H1 (cell line): Measurements from ENCODE around the gene KNDC1. TPM values are rescaled to one million over a fixed set of nuclear protein-coding genes. Genes with fewer than 3 reads are reported as not detected.

Source experiments
- CTCF ChIA-PET: fragments of 300-600 bp; sonication (Branson Sonifier 250); formaldehyde crosslinking; loops from one replicate; lab custom pipeline; 2021; ENCODE audit not compliant: partially characterized antibody; lab: Charles Lee
- POLR2A ChIA-PET: fragments of 300-600 bp; sonication (Branson Sonifier 250); formaldehyde crosslinking; loops from one replicate; lab custom pipeline; 2021; ENCODE audit warnings: inconsistent platforms; ENCODE audit not compliant: partially characterized antibody; lab: Charles Lee
- DNase-seq, 2 experiments: peaks; one replicate each; pipeline versions ENCODE4 v3.0.0 to v3.0.0-alpha.2; 2010 to 2022; ENCODE audit warnings: low spot score in 2 of 2, low read depth in 1 of 2, mixed read lengths in 1 of 2
- FAIRE-seq: peaks from 2 replicates; lab custom pipeline; 2011; peaks lifted over from hg19 to GRCh38; lab: Jason Lieb, UNC
- H2AFZ ChIP-seq: 2 replicates; pipeline ENCODE4 v1.8.1; 2012; ENCODE audit warnings: low read length, inconsistent platforms
- H2AK5ac ChIP-seq: 2 replicates; pipeline ENCODE4 v1.6.1; 2013; ENCODE audit warnings: low read depth, low read length
- H2BK120ac ChIP-seq: replicated peaks from 2 replicates; pipeline ENCODE3; 2013; ENCODE audit warnings: low read depth, low read length, inconsistent platforms
- H2BK12ac ChIP-seq: 2 replicates; pipeline ENCODE4 v1.6.1; 2013; ENCODE audit warnings: low read depth, low read length
- H2BK15ac ChIP-seq: 2 replicates; pipeline ENCODE4 v1.6.1; 2013; ENCODE audit warnings: low read length
- H2BK20ac ChIP-seq: 2 replicates; pipeline ENCODE4 v1.6.1; 2013; ENCODE audit warnings: low read length
- H2BK5ac ChIP-seq: 2 replicates; pipeline ENCODE4 v1.6.1; 2013; ENCODE audit warnings: low read depth, low read length
- H3K14ac ChIP-seq: 2 replicates; pipeline ENCODE4 v1.6.1; 2013; ENCODE audit warnings: inconsistent platforms; ENCODE audit not compliant: insufficient read length
- H3K18ac ChIP-seq: 2 replicates; pipeline ENCODE4 v1.6.1; 2013; ENCODE audit warnings: low read length; ENCODE audit errors: extremely low read depth
- H3K23ac ChIP-seq: 2 replicates; pipeline ENCODE4 v1.6.1; 2013; ENCODE audit warnings: inconsistent platforms; ENCODE audit not compliant: insufficient read length
- H3K23me2 ChIP-seq: 2 replicates; pipeline ENCODE4 v1.6.1; 2013; ENCODE audit warnings: low read depth, low read length
- H3K27ac ChIP-seq: 2 replicates; pipeline ENCODE4 v1.6.1; 2011; ENCODE audit warnings: low read depth, low read length, inconsistent platforms
- H3K27me3 ChIP-seq, 4 experiments: replicated peaks in 1 of 4; 1 replicate in 1 of 4; 2 replicates in 3 of 4; pipeline versions ENCODE4 v1.6.1 to v1.8.1; 2011 to 2013; ENCODE audit warnings: low read length in 3 of 4, mild to moderate bottlenecking in 3 of 4, inconsistent platforms in 2 of 4, mixed read lengths in 2 of 4, moderate library complexity in 1 of 4; ENCODE audit not compliant: control insufficient read depth in 3 of 4, insufficient read depth in 3 of 4; ENCODE audit errors: extremely low read depth in 1 of 4
- H3K36me3 ChIP-seq, 4 experiments: 2 replicates each; pipeline versions ENCODE4 v1.6.1 to v1.8.1; 2011 to 2013; ENCODE audit warnings: mild to moderate bottlenecking in 4 of 4, low read length in 3 of 4, moderate library complexity in 2 of 4, control low read depth in 1 of 4, inconsistent platforms in 1 of 4; ENCODE audit not compliant: insufficient read depth in 4 of 4, control insufficient read depth in 2 of 4
- H3K4ac ChIP-seq: replicated peaks from 2 replicates; pipeline ENCODE3; 2013; ENCODE audit warnings: low read length, low read depth, mixed read lengths, inconsistent platforms; ENCODE audit not compliant: insufficient read length
- H3K4me1 ChIP-seq, 4 experiments: replicated peaks in 1 of 4; 1 replicate in 1 of 4; 2 replicates in 3 of 4; pipeline versions ENCODE4 v1.6.1 to v1.8.1; 2011 to 2013; ENCODE audit warnings: low read length in 3 of 4, inconsistent platforms in 2 of 4, mixed read lengths in 1 of 4; ENCODE audit not compliant: insufficient read depth in 4 of 4, control insufficient read depth in 3 of 4
- H3K4me2 ChIP-seq, 2 experiments: 2 replicates each; pipeline versions ENCODE4 v1.6.1 to v1.8.1; 2011 to 2013; ENCODE audit warnings: low read depth in 2 of 2, low read length in 2 of 2, control low read depth in 1 of 2, inconsistent platforms in 1 of 2, mild to moderate bottlenecking in 1 of 2; ENCODE audit not compliant: insufficient read depth in 1 of 2
- H3K4me3 ChIP-seq, 4 experiments: fragments of 200-600, 300-600 bp in 1 of 4; sonication (generic), shearing (Covaris generic), sonication (Bioruptor Twin) in 1 of 4; 2 replicates each; pipeline versions ENCODE4 v1.5.1 to v1.8.1; 2011 to 2016; ENCODE audit warnings: low read length in 4 of 4, low read depth in 3 of 4, control low read depth in 2 of 4, inconsistent platforms in 2 of 4, mild to moderate bottlenecking in 2 of 4, mixed read lengths in 1 of 4, moderate library complexity in 1 of 4; ENCODE audit not compliant: insufficient read depth in 2 of 4; ENCODE audit errors: extremely low read depth in 1 of 4
- H3K56ac ChIP-seq: replicated peaks from 2 replicates; pipeline ENCODE3; 2013; ENCODE audit warnings: low read depth, mild to moderate bottlenecking, mixed read lengths, low read length, inconsistent platforms; ENCODE audit not compliant: insufficient read length
- H3K79me1 ChIP-seq: 2 replicates; pipeline ENCODE4 v1.6.1; 2013; ENCODE audit warnings: low read depth, low read length, control low read depth
- H3K79me2 ChIP-seq, 2 experiments: 2 replicates each; pipeline versions ENCODE4 v1.6.1 to v1.8.1; 2012 to 2013; ENCODE audit warnings: low read length in 2 of 2, mild to moderate bottlenecking in 2 of 2, inconsistent platforms in 1 of 2; ENCODE audit not compliant: insufficient read depth in 2 of 2, control insufficient read depth in 1 of 2
- H3K9ac ChIP-seq, 4 experiments: replicated peaks in 1 of 4; 1 replicate in 1 of 4; 2 replicates in 3 of 4; pipeline versions ENCODE4 v1.6.1 to v1.8.1; 2011 to 2013; ENCODE audit warnings: low read depth in 3 of 4, low read length in 3 of 4, control low read depth in 2 of 4, mild to moderate bottlenecking in 2 of 4, moderate library complexity in 2 of 4, inconsistent platforms in 1 of 4; ENCODE audit errors: extremely low read depth in 1 of 4
- H3K9me3 ChIP-seq, 2 experiments: 2 replicates each; pipeline versions ENCODE4 v1.6.1 to v1.8.1; 2012 to 2013; ENCODE audit warnings: mild to moderate bottlenecking in 2 of 2, moderate library complexity in 2 of 2, control low read depth in 1 of 2, inconsistent platforms in 1 of 2, low read depth in 1 of 2, low read length in 1 of 2, mixed read lengths in 1 of 2; ENCODE audit not compliant: insufficient read depth in 2 of 2
- H4K20me1 ChIP-seq, 2 experiments: replicated peaks in 1 of 2; 2 replicates each; pipeline versions ENCODE3 to v1.8.1; 2011 to 2013; ENCODE audit warnings: inconsistent platforms in 2 of 2, low read length in 2 of 2, mild to moderate bottlenecking in 1 of 2; ENCODE audit not compliant: insufficient read depth in 2 of 2, control insufficient read depth in 1 of 2
- H4K5ac ChIP-seq: 2 replicates; pipeline ENCODE4 v1.6.1; 2013; ENCODE audit warnings: low read length, low read depth, mixed read lengths, inconsistent platforms; ENCODE audit not compliant: insufficient read length
- H4K8ac ChIP-seq: 2 replicates; pipeline ENCODE4 v1.8.0; 2013; ENCODE audit warnings: mild to moderate bottlenecking, moderate library complexity, low read length, inconsistent platforms; ENCODE audit not compliant: insufficient read depth; ENCODE audit errors: extremely low read depth
- H4K91ac ChIP-seq: replicated peaks from 2 replicates; pipeline ENCODE3; 2013; ENCODE audit warnings: low read length, mixed read lengths, inconsistent platforms; ENCODE audit not compliant: insufficient read length
- CBX5 ChIP-seq: fragments of 300-800, 300-1000 bp; sonication (generic); IDR thresholded peaks from 2 replicates; pipeline ENCODE4 v1.7.1; 2016; ENCODE audit warnings: antibody characterized with exemption, low read length, low read depth
- CHD2 ChIP-seq: IDR thresholded peaks from 2 replicates; pipeline ENCODE4 v1.6.1; 2012; ENCODE audit warnings: low read length, improper control_type of control experiment
- CTBP2 ChIP-seq: IDR thresholded peaks from 2 replicates; pipeline ENCODE4 v1.7.0; 2011; ENCODE audit warnings: borderline replicate concordance, mild to moderate bottlenecking, moderate library complexity, mixed read lengths, low read length; ENCODE audit not compliant: insufficient read depth, insufficient read length
- EGR1 ChIP-seq: IDR thresholded peaks from 2 replicates; pipeline ENCODE4 v1.6.1; 2011; ENCODE audit warnings: low read depth, low read length, borderline replicate concordance
- JUN ChIP-seq: IDR thresholded peaks from 2 replicates; pipeline ENCODE4 v1.6.1; 2011; ENCODE audit warnings: low read depth, mild to moderate bottlenecking, improper control_type of control experiment, low read length
- KDM5A ChIP-seq: fragments of 200-600 bp; IDR thresholded peaks from 2 replicates; pipeline ENCODE4 v1.7.1; 2012; ENCODE audit warnings: mild to moderate bottlenecking, low read length, inconsistent platforms, mixed read lengths
- MAX ChIP-seq: IDR thresholded peaks from 2 replicates; pipeline ENCODE4 v1.6.1; 2012; ENCODE audit warnings: inconsistent platforms
- SP2 ChIP-seq: IDR thresholded peaks from 2 replicates; pipeline ENCODE4 v1.6.1; 2012; ENCODE audit warnings: mild to moderate bottlenecking, low read length, inconsistent platforms
- TBP ChIP-seq: IDR thresholded peaks from 2 replicates; pipeline ENCODE4 v1.6.1; 2011; ENCODE audit warnings: low read depth, low read length, improper control_type of control experiment
- TEAD4 ChIP-seq: IDR thresholded peaks from 2 replicates; pipeline ENCODE4 v1.6.1; 2012; ENCODE audit warnings: low read depth, low read length, inconsistent platforms, mixed read lengths
- USF2 ChIP-seq: IDR thresholded peaks from 2 replicates; pipeline ENCODE4 v1.6.1; 2011; ENCODE audit warnings: low read length, improper control_type of control experiment
- WGBS, 2 experiments: shearing (Covaris generic) in 1 of 2; methylation state at CpG; one replicate each; pipeline versions ENCODE4 v1.1.6 to v1.1.7; 2013 to 2015; ENCODE audit warnings: low lambda C conversion rate in 2 of 2, mixed read lengths in 2 of 2, inconsistent platforms in 1 of 2, low coverage in 1 of 2, missing lambda C conversion rate in 1 of 2; ENCODE audit not compliant: insufficient replicate concordance in 2 of 2, insufficient coverage in 1 of 2, insufficient read length in 1 of 2; ENCODE audit errors: extremely low coverage in 1 of 2, missing lambda C conversion rate in 1 of 2; 5-methylcytosine and 5-hydroxymethylcytosine counted together
- polyA plus RNA-seq, 7 experiments: library from polyadenylated mRNA; depleted of rRNA in 3 of 7; stranded (reverse) in 5 of 7; unstranded in 2 of 7; fragments of >200 nt in 5 of 7; fragments of 200-250 nt in 2 of 7; gene quantifications; 1 replicate in 5 of 7; 2 replicates in 1 of 7; 4 replicates in 1 of 7; pipeline versions ENCODE4 v1.2.1 to v1.2.3, GENCODE V29; 2011 to 2013; ENCODE audit warnings: missing spikeins in 2 of 7, mixed read lengths in 2 of 7
- total RNA-seq: library from RNA; stranded (reverse); fragmentation: NEBNext Ultra II Directional; extraction: Animal tissue kit (Norgen Biotek cat#: 25700); gene quantifications from 2 replicates; pipeline ENCODE4 v1.2.1, GENCODE V29; 2021

The KNDC1 gene
- total and polyA plus RNA-seq, 2 of the 8 experiments (the other 6 are each of a cell fraction or from before 2014, with no cell fraction given), result 7.5 to 16.7 TPM

- POLR2A ChIA-PET, result no interaction called here
- no peak for TF ChIP-seq TBP
- no peak for TF ChIP-seq SP2
- no peak for TF ChIP-seq CHD2
- no peak for TF ChIP-seq JUN
- TF ChIP-seq CBX5, result no peak
- no peak for TF ChIP-seq USF2
- TF ChIP-seq MAX, result no peak
- TF ChIP-seq TEAD4, result no peak
- no peak for TF ChIP-seq KDM5A
- no peak for TF ChIP-seq CTBP2
- TF ChIP-seq EGR1, result no peak
These were observed 93.4 kb downstream of the KNDC1 start for GRCh38 chr10:133253361-133253955.

More at GRCh38 chr10:133253361-133253955, 93.4 kb downstream of the KNDC1 start:
- 91% methylated on average over 21 of the region's 22 CpGs; no CpG with 5 or more reads in 1 of the 2 experiments for WGBS, 2 experiments
- Histone ChIP-seq H3K4me2 (no peak overlapping the region), H3K27ac (no peak overlapping the region), H3K4me3 (no peak overlapping the region), H3K18ac (no peak overlapping the region), H2AK5ac (no peak overlapping the region), H3K9me3 (no peaks in the 10 kb centered on the region), H3K27me3 (no peaks in the 10 kb centered on the region; a peak in 2 of 7 replicates), H2BK15ac (no peak overlapping the region), H3K4me1 (peaks cover 0 to 8% (median 5%) of the 10 kb centered on the region in 4 experiments; a peak in 5 of 7 replicates), H2BK120ac (no peak overlapping the region), H2BK5ac (no peak overlapping the region), H3K79me2 (no peaks in the 10 kb centered on the region), H3K9ac (no peak overlapping the region), H2BK20ac (no peak overlapping the region), H4K91ac (no peak overlapping the region), H3K23ac (no peak overlapping the region), H4K8ac (no peak overlapping the region), H4K20me1 (peaks cover 0 to 5% of the 10 kb centered on the region in 2 experiments), H2AFZ (no peak overlapping the region), H3K4ac (no peak overlapping the region), H3K56ac (no peak overlapping the region), H3K23me2 (0 out of 2 replicates have a peak, but pooled peaks cover 1% of the 10 kb centered on the region), H3K36me3 (no peaks in the 10 kb centered on the region), H3K79me1 (0 out of 2 replicates have a peak, but pooled peaks cover 2% of the 10 kb centered on the region), H2BK12ac (no peak overlapping the region), H3K14ac (no peak overlapping the region), H4K5ac (no peak overlapping the region)
- CTCF ChIA-PET, result interaction anchor here (1.0 to 1.3 kb wide), 2 partner anchors 13 to 16 kb away, joined by 3 to 4 read pairs; no protein-coding TSS in a partner anchor
- FAIRE-seq, result no peak
- DNase-seq, result no peak
